ENCODE results near the gene PHF19. TPM values are rescaled to one million over a fixed set of nuclear protein-coding genes. Genes with fewer than 3 reads are reported as not detected.
A peak's percentile ranks its signal among the peaks of the same experiment; 100 is the strongest.

PHF19 gene
- total and polyA plus RNA-seq, 2 of the 8 experiments (the other 6 are each of a cell fraction or from before 2014, with no cell fraction given): 28.2 to 31.8 TPM

DNA sequence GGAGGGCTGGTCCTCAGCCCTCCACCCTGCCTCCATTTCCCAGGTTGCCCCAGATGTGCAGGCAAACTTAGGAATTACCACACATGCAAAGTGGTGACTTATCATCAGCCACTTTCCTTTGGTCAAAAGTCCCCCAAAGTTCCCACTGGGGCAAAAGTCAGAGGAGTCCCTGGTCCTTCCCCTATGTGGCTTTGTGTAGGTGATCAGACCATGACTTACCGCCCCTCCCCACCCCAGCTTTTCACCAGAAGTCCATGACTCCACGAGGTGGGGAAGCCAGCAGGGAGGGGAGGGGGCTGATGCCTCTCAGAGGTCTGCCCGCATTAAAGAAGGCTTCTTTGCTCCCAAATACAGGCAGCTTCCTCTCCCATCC, 43.8 kb upstream of the PHF19 start:
- H3K14ac ChIP-seq (ENCODE audit: insufficient read length): no peak overlapping the region
- H3K4me2 ChIP-seq (ENCODE audit: insufficient read depth in 1 of 2, low read depth in 2 of 2, low read length in 2 of 2): no peak overlapping the region
- H3K23ac ChIP-seq (ENCODE audit: insufficient read length): no peak overlapping the region
- no peak overlapping the region for H3K18ac ChIP-seq (ENCODE audit: extremely low read depth, low read length)
- 73% methylated on average over 3 of the region's 3 CpGs; no CpG with 5 or more reads in 1 of the 2 experiments for WGBS, 2 experiments (ENCODE audit: extremely low coverage in 1 of 2, insufficient coverage in 1 of 2, insufficient read length in 1 of 2, insufficient replicate concordance in 2 of 2, low coverage in 1 of 2, low lambda C conversion rate in 2 of 2, missing lambda C conversion rate in 1 of 2)
- no peak overlapping the region for H3K4me3 ChIP-seq (ENCODE audit: extremely low read depth in 1 of 4, insufficient read depth in 2 of 4, low read depth in 3 of 4, low read length in 4 of 4)
- FAIRE-seq (no peak), DNase-seq (ENCODE audit: low read depth in 1 of 2, low spot score in 2 of 2) (no peak)
- POLR2A ChIA-PET (ENCODE audit: partially characterized antibody): no interaction called here
- H4K91ac ChIP-seq (replicated peaks; ENCODE audit: insufficient read length, low read length): no peak overlapping the region
- no peak overlapping the region for H3K56ac ChIP-seq (replicated peaks; ENCODE audit: insufficient read length, low read depth, low read length)
- H4K8ac ChIP-seq (ENCODE audit: extremely low read depth, insufficient read depth, low read length): no peak overlapping the region
- no peak overlapping the region for H3K9ac ChIP-seq (replicated peaks in 1 of 4; ENCODE audit: extremely low read depth in 1 of 4, low read depth in 3 of 4, low read length in 3 of 4)
- CTCF ChIA-PET (ENCODE audit: partially characterized antibody): interaction anchor here (0.9 to 3.0 kb wide), 10 partner anchors 8 to 61 kb away, joined by 3 to 15 read pairs (median 3); no protein-coding TSS in a partner anchor
- no peak overlapping the region for H2BK20ac ChIP-seq (ENCODE audit: low read length)
- H2AK5ac ChIP-seq (ENCODE audit: low read depth, low read length): 0 out of 2 replicates have a peak overlapping the region, but pooled peaks have one; percentile 5
- no peak overlapping the region for H2BK120ac ChIP-seq (replicated peaks; ENCODE audit: low read depth, low read length)
- H2BK15ac ChIP-seq (ENCODE audit: low read length): 0 out of 2 replicates have a peak overlapping the region, but pooled peaks have one; percentile 23
- H2BK5ac ChIP-seq (ENCODE audit: low read depth, low read length): no peak overlapping the region
- TF ChIP-seq SP1 (IDR thresholded peaks at IDR 0.05; ENCODE audit: low read depth, low read length) (no peak), HDAC2 (IDR thresholded peaks at IDR 0.05; ENCODE audit: borderline replicate concordance in 1 of 2, low read depth in 2 of 2, low read length in 2 of 2) (no peak), FOSL1 (IDR thresholded peaks at IDR 0.05; ENCODE audit: insufficient read depth, low read depth, low read length) (no peak)
- H3K79me2 ChIP-seq (ENCODE audit: control insufficient read depth in 1 of 2, insufficient read depth in 2 of 2, low read length in 2 of 2): no peaks in the 10 kb centered on the region
- no peaks in the 10 kb centered on the region; a peak in 1 of 8 replicates for H3K36me3 ChIP-seq (ENCODE audit: control insufficient read depth in 2 of 4, insufficient read depth in 4 of 4, low read length in 3 of 4)
- H3K27ac ChIP-seq (ENCODE audit: low read depth, low read length): no peak overlapping the region
- H4K20me1 ChIP-seq (replicated peaks in 1 of 2; ENCODE audit: control insufficient read depth in 1 of 2, insufficient read depth in 2 of 2, low read length in 2 of 2): no peaks in the 10 kb centered on the region
- H3K4ac ChIP-seq (replicated peaks; ENCODE audit: insufficient read length, low read depth, low read length): no peak overlapping the region
- no peaks in the 10 kb centered on the region; a peak in 1 of 7 replicates for H3K27me3 ChIP-seq (replicated peaks in 1 of 4; ENCODE audit: control insufficient read depth in 3 of 4, extremely low read depth in 1 of 4, insufficient read depth in 3 of 4, low read length in 3 of 4)
- H3K79me1 ChIP-seq (ENCODE audit: low read depth, low read length): no peaks in the 10 kb centered on the region
- no peak overlapping the region for H2BK12ac ChIP-seq (ENCODE audit: low read depth, low read length)
- H3K4me1 ChIP-seq (replicated peaks in 1 of 4; ENCODE audit: control insufficient read depth in 3 of 4, insufficient read depth in 4 of 4, low read length in 3 of 4): peaks cover 0 to 15% (median 5%) of the 10 kb centered on the region in 4 experiments; a peak in 6 of 7 replicates
- no peak overlapping the region for H2AFZ ChIP-seq (ENCODE audit: low read length)
- H3K23me2 ChIP-seq (ENCODE audit: low read depth, low read length): no peaks in the 10 kb centered on the region
- H4K5ac ChIP-seq (ENCODE audit: insufficient read length, low read depth, low read length): no peak overlapping the region
- no peaks in the 10 kb centered on the region for H3K9me3 ChIP-seq (ENCODE audit: insufficient read depth in 2 of 2, low read depth in 1 of 2, low read length in 1 of 2)
